Measurements from ENCODE around the gene APOBEC2. TPM values are rescaled to one million over a fixed set of nuclear protein-coding genes. Genes with fewer than 3 reads are reported as not detected.

APOBEC2 gene
- total RNA-seq (2022; extraction: Qiagen RNA extraction; ENCODE audit: low read depth): not detected in 5 replicates

GRCh38 chr6:41053041-41053440 is at the start of gene APOBEC2:
Gene APOBEC2, plus strand, starts transcription at chr6:41053202. Its CDS starts 146 bp downstream, at chr6:41053348.

GRCh38 chr6:41039060-41039998 is 13.7 kb upstream of the APOBEC2 start, which contains the start of gene UNC5CL:
Gene UNC5CL, minus strand, starts transcription at chr6:41039221. Its CDS starts 4,147 bp downstream, at chr6:41035074.

GRCh38 chr6:41042226-41043055 is 10.6 kb upstream of the APOBEC2 start, which contains the start of gene TSPO2:
Gene TSPO2, plus strand, starts transcription at chr6:41042467. Its CDS starts 519 bp downstream, at chr6:41042986.

GRCh38 chr6:41071923-41072835 is 19.2 kb downstream of the APOBEC2 start, which contains the start of gene OARD1:
Gene OARD1, minus strand, starts transcription at chr6:41072356. Its CDS starts 722 bp downstream, at chr6:41071634.

GRCh38 chr6:41072836-41073202 is 19.8 kb downstream of the APOBEC2 start, which contains the start of gene NFYA:
Gene NFYA, plus strand, starts transcription at chr6:41072974. Its CDS starts 6,116 bp downstream, at chr6:41079090.

Other genes with a start within 250 kb of the APOBEC2 start
- gene UNC5CL, start 14.0 kb upstream of the APOBEC2 start, total RNA-seq (2022; extraction: Qiagen RNA extraction; ENCODE audit: low read depth): 0.25 to 0.57 TPM (median 0.48 TPM) in 5 replicates
- gene TSPO2, start 10.7 kb upstream of the APOBEC2 start, total RNA-seq (2022; extraction: Qiagen RNA extraction; ENCODE audit: low read depth): not detected in 5 replicates
- 18.8 to 21.9 TPM (median 19.9 TPM) in 5 replicates for gene OARD1, start 19.2 kb downstream of the APOBEC2 start, total RNA-seq (2022; extraction: Qiagen RNA extraction; ENCODE audit: low read depth)
- 10.0 to 14.7 TPM (median 14.0 TPM) in 5 replicates for gene NFYA, start 19.8 kb downstream of the APOBEC2 start, total RNA-seq (2022; extraction: Qiagen RNA extraction; ENCODE audit: low read depth)
- gene TREML1, start 101.1 kb downstream of the APOBEC2 start, total RNA-seq (2022; extraction: Qiagen RNA extraction; ENCODE audit: low read depth): not detected in 5 replicates
- gene TREM2, start 109.9 kb downstream of the APOBEC2 start, total RNA-seq (2022; extraction: Qiagen RNA extraction; ENCODE audit: low read depth): not detected in 5 replicates
- gene TREML2, start 147.9 kb downstream of the APOBEC2 start, total RNA-seq (2022; extraction: Qiagen RNA extraction; ENCODE audit: low read depth): not detected in 5 replicates
- not detected in 5 replicates for gene TREML4, start 175.1 kb downstream of the APOBEC2 start, total RNA-seq (2022; extraction: Qiagen RNA extraction; ENCODE audit: low read depth)
- 0.36 to 0.58 TPM in 2 of 5 replicates, not detected in the others for gene TREM1, start 233.5 kb downstream of the APOBEC2 start, total RNA-seq (2022; extraction: Qiagen RNA extraction; ENCODE audit: low read depth)

Data from A549 treated with ZK216348 at 1 μM for 4 hours (cell line).